Astrocyte (in vitro differentiated cells and primary cell): ENCODE results near the gene ASCL5. TPM values are rescaled to one million over a fixed set of nuclear protein-coding genes. Genes with fewer than 3 reads are reported as not detected.
A peak's percentile ranks its signal among the peaks of the same experiment; 100 is the strongest.

ENCODE experiments used
- DNase-seq: peaks from one replicate; pipeline ENCODE4 v3.0.0-alpha.2; 2010; ENCODE audit warnings: low read depth
- FAIRE-seq: peaks from 2 replicates; lab custom pipeline; 2011; peaks lifted over from hg19 to GRCh38; lab: Jason Lieb, UNC
- H2AFZ ChIP-seq: 2 replicates; pipeline ENCODE4 v1.6.0; 2012; ENCODE audit warnings: low read depth, low read length, inconsistent platforms
- H3K27ac ChIP-seq: 2 replicates; pipeline ENCODE4 v1.5.1; 2011; ENCODE audit warnings: low read depth, low read length, inconsistent platforms
- H3K27me3 ChIP-seq: 2 replicates; pipeline ENCODE4 v1.6.0; 2011; ENCODE audit warnings: low read length, inconsistent platforms; ENCODE audit not compliant: insufficient read depth
- H3K36me3 ChIP-seq: 2 replicates; pipeline ENCODE4 v1.5.1; 2011; ENCODE audit warnings: low read length, inconsistent platforms; ENCODE audit not compliant: insufficient read depth
- H3K4me1 ChIP-seq: 2 replicates; pipeline ENCODE4 v1.5.1; 2011; ENCODE audit warnings: low read length, inconsistent platforms; ENCODE audit not compliant: insufficient read depth
- H3K4me2 ChIP-seq: 2 replicates; pipeline ENCODE4 v1.6.0; 2012; ENCODE audit warnings: low read length, inconsistent platforms
- H3K4me3 ChIP-seq: 2 replicates; pipeline ENCODE4 v1.5.1; 2011; ENCODE audit warnings: low read depth, mild to moderate bottlenecking, low read length, inconsistent platforms; ENCODE audit not compliant: insufficient read depth
- H3K79me2 ChIP-seq: 2 replicates; pipeline ENCODE4 v1.6.0; 2012; ENCODE audit warnings: mild to moderate bottlenecking, low read length, inconsistent platforms; ENCODE audit not compliant: insufficient read depth
- H3K9ac ChIP-seq: 2 replicates; pipeline ENCODE4 v1.6.0; 2012; ENCODE audit warnings: mild to moderate bottlenecking, low read length, inconsistent platforms
- H3K9me3 ChIP-seq: 2 replicates; pipeline ENCODE4 v1.5.1; 2012; ENCODE audit warnings: low read depth, mild to moderate bottlenecking, low read length, inconsistent platforms; ENCODE audit not compliant: insufficient read depth
- H4K20me1 ChIP-seq: 2 replicates; pipeline ENCODE4 v1.6.0; 2012; ENCODE audit warnings: low read length, inconsistent platforms; ENCODE audit not compliant: insufficient read depth
- H3K27ac Mint-ChIP-seq: one replicate; pipeline ENCODE4 v1.8.0; 2021; ENCODE audit warnings: mild to moderate bottlenecking, mixed read lengths; ENCODE audit not compliant: unreplicated experiment
- H3K27me3 Mint-ChIP-seq: one replicate; pipeline ENCODE4 v1.8.0; 2021; ENCODE audit warnings: low read depth, mixed read lengths; ENCODE audit not compliant: unreplicated experiment
- H3K36me3 Mint-ChIP-seq: one replicate; pipeline ENCODE4 v1.8.0; 2021; ENCODE audit warnings: low read depth, mixed read lengths; ENCODE audit not compliant: unreplicated experiment
- H3K4me1 Mint-ChIP-seq: one replicate; pipeline ENCODE4 v1.8.0; 2021; ENCODE audit warnings: low read depth, mixed read lengths; ENCODE audit not compliant: unreplicated experiment
- H3K4me3 Mint-ChIP-seq: one replicate; pipeline ENCODE4 v1.8.0; 2021; ENCODE audit warnings: mild to moderate bottlenecking, moderate library complexity, mixed read lengths; ENCODE audit not compliant: unreplicated experiment
- H3K9me3 Mint-ChIP-seq: one replicate; pipeline ENCODE4 v1.8.0; 2021; ENCODE audit warnings: mild to moderate bottlenecking, mixed read lengths; ENCODE audit not compliant: unreplicated experiment
- CTCF ChIP-seq: IDR thresholded peaks from 2 replicates; pipeline ENCODE4 v1.5.1; 2011; ENCODE audit warnings: low read depth, mild to moderate bottlenecking, inconsistent platforms, low read length, moderate library complexity; ENCODE audit not compliant: insufficient read depth
- EZH2 ChIP-seq: IDR thresholded peaks from 2 replicates; pipeline ENCODE4 v1.6.1; 2012; ENCODE audit warnings: mild to moderate bottlenecking, low read length, inconsistent platforms; ENCODE audit not compliant: insufficient read depth
- total RNA-seq: library from RNA; stranded (reverse); gene quantifications from 2 replicates; pipeline ENCODE4 v1.2.1, GENCODE V29; 2021

ASCL5 gene
- total RNA-seq, 1 donor from 2014 or later = not detected

- no peaks in the 10 kb centered on the region for H3K79me2 ChIP-seq
- no peak overlapping the region for H3K4me3 ChIP-seq
- no peaks in the 10 kb centered on the region for H3K9me3 ChIP-seq
- peaks cover 14% of the 10 kb centered on the region for H3K36me3 ChIP-seq
- peak overlapping the region; percentile 45 for H3K4me2 ChIP-seq
- peak; percentile 77 for FAIRE-seq
- no peaks in the 10 kb centered on the region for H3K27me3 ChIP-seq
- H3K27me3 Mint-ChIP-seq = no peaks in the 10 kb centered on the region
- no peak for TF ChIP-seq CTCF
- no peak for TF ChIP-seq EZH2
- no peaks in the 10 kb centered on the region for H3K9me3 Mint-ChIP-seq
- no peak overlapping the region for H3K4me3 Mint-ChIP-seq
- peaks cover 20% of the 10 kb centered on the region for H3K4me1 ChIP-seq
- peaks cover 13% of the 10 kb centered on the region for H3K4me1 Mint-ChIP-seq
- peaks cover 47% of the 10 kb centered on the region for H4K20me1 ChIP-seq
- DNase-seq = peak; percentile 92
- peaks cover 28% of the 10 kb centered on the region for H3K36me3 Mint-ChIP-seq
- peak overlapping the region; percentile 12 for H3K9ac ChIP-seq
- peak overlapping the region; percentile 46 for H3K27ac ChIP-seq
- no peak overlapping the region for H2AFZ ChIP-seq
- peak overlapping the region; percentile 14 for H3K27ac Mint-ChIP-seq
These were observed 10.8 kb upstream of the ASCL5 start for GRCh38 chr1:201137579-201138310.

- Mint-ChIP-seq H3K27me3 (no peaks in the 10 kb centered on the region), H3K4me3 (no peak overlapping the region), H3K4me1 (peaks cover 13% of the 10 kb centered on the region), H3K9me3 (no peaks in the 10 kb centered on the region), H3K27ac (no peak overlapping the region), H3K36me3 (peaks cover 30% of the 10 kb centered on the region)
- Histone ChIP-seq H4K20me1 (peaks cover 47% of the 10 kb centered on the region), H3K36me3 (peaks cover 7% of the 10 kb centered on the region), H3K4me1 (peaks cover 20% of the 10 kb centered on the region), H2AFZ (no peak overlapping the region), H3K27me3 (no peaks in the 10 kb centered on the region), H3K4me3 (no peak overlapping the region), H3K4me2 (peak overlapping the region; percentile 45), H3K9me3 (no peaks in the 10 kb centered on the region), H3K27ac (peak overlapping the region; percentile 35), H3K9ac (peak overlapping the region; percentile 12), H3K79me2 (no peaks in the 10 kb centered on the region)
- TF ChIP-seq CTCF (no peak), EZH2 (no peak)
- no peak for DNase-seq
- FAIRE-seq = no peak
These were observed 10.0 kb upstream of the ASCL5 start for GRCh38 chr1:201137024-201137392.
